ENCODE measurements around the gene DPF3. TPM values are rescaled to one million over a fixed set of nuclear protein-coding genes. Genes with fewer than 3 reads are reported as not detected.

The DPF3 gene
- total and polyA plus RNA-seq, 9 of the 15 experiments (the other 6 are each of a cell fraction or from before 2014, with no cell fraction given): 0.21 to 4.9 (median 1.2) TPM

GRCh38 chr14:72926292-72927028, 32.6 kb upstream of the DPF3 start, which contains the start of gene DCAF4 (continued):
- TF ChIP-seq VEZF1 (CRISPR knock-in tag; IDR thresholded peaks at IDR 0.05) (peak; percentile 60), ETV6 (IDR thresholded peaks at IDR 0.05; ENCODE audit: borderline replicate concordance in 1 of 2, low read depth in 2 of 2, low read length in 1 of 2) (no peak), ETV6 (CRISPR knock-in tag; IDR thresholded peaks at IDR 0.05; ENCODE audit: borderline replicate concordance) (peak; percentile 57; the same call in 1 of the 2 replicates), GABPA (tag; conservative IDR thresholded peaks at IDR 0.05; ENCODE audit: low read depth) (peak; percentile 73), BHLHE40 (IDR thresholded peaks at IDR 0.05; ENCODE audit: low read length) (peak; percentile 70), ZNF830 (CRISPR knock-in tag; IDR thresholded peaks at IDR 0.05) (no peak), RBFOX2 (IDR thresholded peaks at IDR 0.05; ENCODE audit: low read depth, low read length) (peak; percentile 81), CHD1 (IDR thresholded peaks at IDR 0.05; ENCODE audit: low read length) (peak; percentile 76), MBD2 (IDR thresholded peaks at IDR 0.05; ENCODE audit: borderline replicate concordance, low read depth) (peak; percentile 93), MAFG (tag; conservative IDR thresholded peaks at IDR 0.05) (no peak), KDM1A (IDR thresholded peaks at IDR 0.05) (no peak)
- TF ChIP-seq, protein P1, sequence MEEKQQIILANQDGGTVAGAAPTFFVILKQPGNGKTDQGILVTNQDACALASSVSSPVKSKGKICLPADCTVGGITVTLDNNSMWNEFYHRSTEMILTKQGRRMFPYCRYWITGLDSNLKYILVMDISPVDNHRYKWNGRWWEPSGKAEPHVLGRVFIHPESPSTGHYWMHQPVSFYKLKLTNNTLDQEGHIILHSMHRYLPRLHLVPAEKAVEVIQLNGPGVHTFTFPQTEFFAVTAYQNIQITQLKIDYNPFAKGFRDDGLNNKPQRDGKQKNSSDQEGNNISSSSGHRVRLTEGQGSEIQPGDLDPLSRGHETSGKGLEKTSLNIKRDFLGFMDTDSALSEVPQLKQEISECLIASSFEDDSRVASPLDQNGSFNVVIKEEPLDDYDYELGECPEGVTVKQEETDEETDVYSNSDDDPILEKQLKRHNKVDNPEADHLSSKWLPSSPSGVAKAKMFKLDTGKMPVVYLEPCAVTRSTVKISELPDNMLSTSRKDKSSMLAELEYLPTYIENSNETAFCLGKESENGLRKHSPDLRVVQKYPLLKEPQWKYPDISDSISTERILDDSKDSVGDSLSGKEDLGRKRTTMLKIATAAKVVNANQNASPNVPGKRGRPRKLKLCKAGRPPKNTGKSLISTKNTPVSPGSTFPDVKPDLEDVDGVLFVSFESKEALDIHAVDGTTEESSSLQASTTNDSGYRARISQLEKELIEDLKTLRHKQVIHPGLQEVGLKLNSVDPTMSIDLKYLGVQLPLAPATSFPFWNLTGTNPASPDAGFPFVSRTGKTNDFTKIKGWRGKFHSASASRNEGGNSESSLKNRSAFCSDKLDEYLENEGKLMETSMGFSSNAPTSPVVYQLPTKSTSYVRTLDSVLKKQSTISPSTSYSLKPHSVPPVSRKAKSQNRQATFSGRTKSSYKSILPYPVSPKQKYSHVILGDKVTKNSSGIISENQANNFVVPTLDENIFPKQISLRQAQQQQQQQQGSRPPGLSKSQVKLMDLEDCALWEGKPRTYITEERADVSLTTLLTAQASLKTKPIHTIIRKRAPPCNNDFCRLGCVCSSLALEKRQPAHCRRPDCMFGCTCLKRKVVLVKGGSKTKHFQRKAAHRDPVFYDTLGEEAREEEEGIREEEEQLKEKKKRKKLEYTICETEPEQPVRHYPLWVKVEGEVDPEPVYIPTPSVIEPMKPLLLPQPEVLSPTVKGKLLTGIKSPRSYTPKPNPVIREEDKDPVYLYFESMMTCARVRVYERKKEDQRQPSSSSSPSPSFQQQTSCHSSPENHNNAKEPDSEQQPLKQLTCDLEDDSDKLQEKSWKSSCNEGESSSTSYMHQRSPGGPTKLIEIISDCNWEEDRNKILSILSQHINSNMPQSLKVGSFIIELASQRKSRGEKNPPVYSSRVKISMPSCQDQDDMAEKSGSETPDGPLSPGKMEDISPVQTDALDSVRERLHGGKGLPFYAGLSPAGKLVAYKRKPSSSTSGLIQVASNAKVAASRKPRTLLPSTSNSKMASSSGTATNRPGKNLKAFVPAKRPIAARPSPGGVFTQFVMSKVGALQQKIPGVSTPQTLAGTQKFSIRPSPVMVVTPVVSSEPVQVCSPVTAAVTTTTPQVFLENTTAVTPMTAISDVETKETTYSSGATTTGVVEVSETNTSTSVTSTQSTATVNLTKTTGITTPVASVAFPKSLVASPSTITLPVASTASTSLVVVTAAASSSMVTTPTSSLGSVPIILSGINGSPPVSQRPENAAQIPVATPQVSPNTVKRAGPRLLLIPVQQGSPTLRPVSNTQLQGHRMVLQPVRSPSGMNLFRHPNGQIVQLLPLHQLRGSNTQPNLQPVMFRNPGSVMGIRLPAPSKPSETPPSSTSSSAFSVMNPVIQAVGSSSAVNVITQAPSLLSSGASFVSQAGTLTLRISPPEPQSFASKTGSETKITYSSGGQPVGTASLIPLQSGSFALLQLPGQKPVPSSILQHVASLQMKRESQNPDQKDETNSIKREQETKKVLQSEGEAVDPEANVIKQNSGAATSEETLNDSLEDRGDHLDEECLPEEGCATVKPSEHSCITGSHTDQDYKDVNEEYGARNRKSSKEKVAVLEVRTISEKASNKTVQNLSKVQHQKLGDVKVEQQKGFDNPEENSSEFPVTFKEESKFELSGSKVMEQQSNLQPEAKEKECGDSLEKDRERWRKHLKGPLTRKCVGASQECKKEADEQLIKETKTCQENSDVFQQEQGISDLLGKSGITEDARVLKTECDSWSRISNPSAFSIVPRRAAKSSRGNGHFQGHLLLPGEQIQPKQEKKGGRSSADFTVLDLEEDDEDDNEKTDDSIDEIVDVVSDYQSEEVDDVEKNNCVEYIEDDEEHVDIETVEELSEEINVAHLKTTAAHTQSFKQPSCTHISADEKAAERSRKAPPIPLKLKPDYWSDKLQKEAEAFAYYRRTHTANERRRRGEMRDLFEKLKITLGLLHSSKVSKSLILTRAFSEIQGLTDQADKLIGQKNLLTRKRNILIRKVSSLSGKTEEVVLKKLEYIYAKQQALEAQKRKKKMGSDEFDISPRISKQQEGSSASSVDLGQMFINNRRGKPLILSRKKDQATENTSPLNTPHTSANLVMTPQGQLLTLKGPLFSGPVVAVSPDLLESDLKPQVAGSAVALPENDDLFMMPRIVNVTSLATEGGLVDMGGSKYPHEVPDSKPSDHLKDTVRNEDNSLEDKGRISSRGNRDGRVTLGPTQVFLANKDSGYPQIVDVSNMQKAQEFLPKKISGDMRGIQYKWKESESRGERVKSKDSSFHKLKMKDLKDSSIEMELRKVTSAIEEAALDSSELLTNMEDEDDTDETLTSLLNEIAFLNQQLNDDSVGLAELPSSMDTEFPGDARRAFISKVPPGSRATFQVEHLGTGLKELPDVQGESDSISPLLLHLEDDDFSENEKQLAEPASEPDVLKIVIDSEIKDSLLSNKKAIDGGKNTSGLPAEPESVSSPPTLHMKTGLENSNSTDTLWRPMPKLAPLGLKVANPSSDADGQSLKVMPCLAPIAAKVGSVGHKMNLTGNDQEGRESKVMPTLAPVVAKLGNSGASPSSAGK (IDR thresholded peaks at IDR 0.05): peak; percentile 29; the same call in 1 of the 2 replicates

All from K562 (cell line).